ENCODE measurements around the gene NRIP2.

GRCh38 chr12:2785017-2785416 is 49.8 kb downstream of the NRIP2 start:
- TF ChIP-seq CTCF (IDR thresholded peaks at IDR 0.05) (no peak), POLR2A (IDR thresholded peaks at IDR 0.05) (no peak)
